ENCODE results near the gene CEP164. TPM values are rescaled to one million over a fixed set of nuclear protein-coding genes. Genes with fewer than 3 reads are reported as not detected.
"Not testable (repeated sequence)": the region's sequence is repeated elsewhere in the genome, so short reads cannot be mapped to it uniquely, and the experiment has no call there.

Gene CEP164
- total RNA-seq, 4 donors from 2014 or later, result 10.0 to 20.2 (median 15.4) TPM

- in situ Hi-C loops (cut with MboI; ENCODE audit: low pct_ligation_motif_present in 1 of 4, low pct_unique_long_range_greater_than_20kb in 1 of 4, low sequenced_read_pairs in 3 of 4), result no loop called here
- no peaks in the 10 kb centered on the region for H3K27me3 ChIP-seq
- 100% methylated on average over 8 of the region's 8 CpGs; no CpG with 5 or more reads in 1 of the 2 donors for WGBS, 2 donors (ENCODE audit: low coverage in 1 of 2)
- peaks cover 0 to 4% of the 10 kb centered on the region in 2 donors for H3K9me3 ChIP-seq
- H3K27ac ChIP-seq, result no peak overlapping the region
- intact Hi-C loops (cut with DNase I; ENCODE audit: low total_unique reads), result no loop called here
- no peak overlapping the region for H3K4me3 ChIP-seq
- DNase-seq, result no peak
- TF ChIP-seq POLR2AphosphoS5 (IDR thresholded peaks at IDR 0.05) (no peak), CTCF (IDR thresholded peaks at IDR 0.05) (no peak), EP300 (IDR thresholded peaks at IDR 0.05; ENCODE audit: low read depth) (no peak)
- H3K36me3 ChIP-seq, result peaks cover 0 to 42% (median 18%) of the 10 kb centered on the region in 4 donors
- H3K4me1 ChIP-seq, result no peaks in the 10 kb centered on the region
These were observed 69.3 kb downstream of the CEP164 start for GRCh38 chr11:117396970-117397369.

- in situ Hi-C loops (cut with MboI; ENCODE audit: low pct_ligation_motif_present in 1 of 4, low pct_unique_long_range_greater_than_20kb in 1 of 4, low sequenced_read_pairs in 3 of 4); H3K4me3 ChIP-seq; H3K27me3 ChIP-seq; H3K4me1 ChIP-seq; intact Hi-C loops (cut with DNase I; ENCODE audit: low total_unique reads); H3K9me3 ChIP-seq; DNase-seq; H3K27ac ChIP-seq: not testable (repeated sequence)
- WGBS, 2 donors (ENCODE audit: low coverage in 1 of 2), result 100% methylated on average over 1 of the region's 2 CpGs; no CpG with 5 or more reads in 1 of the 2 donors
- H3K36me3 ChIP-seq, result peaks cover 0 to 27% (median 11%) of the 10 kb centered on the region in 4 donors
These were observed 71.0 kb downstream of the CEP164 start for GRCh38 chr11:117398618-117399017.

- WGBS, 2 donors (ENCODE audit: low coverage in 1 of 2), result 100% methylated on average over 2 of the region's 2 CpGs
- DNase-seq; in situ Hi-C loops (cut with MboI; ENCODE audit: low pct_ligation_motif_present in 1 of 4, low pct_unique_long_range_greater_than_20kb in 1 of 4, low sequenced_read_pairs in 3 of 4); H3K4me1 ChIP-seq; H3K9me3 ChIP-seq; H3K4me3 ChIP-seq; H3K27ac ChIP-seq; H3K27me3 ChIP-seq; intact Hi-C loops (cut with DNase I; ENCODE audit: low total_unique reads): not testable (repeated sequence)
- H3K36me3 ChIP-seq, result peaks cover 0 to 27% (median 12%) of the 10 kb centered on the region in 4 donors
These were observed 71.6 kb downstream of the CEP164 start for GRCh38 chr11:117399100-117399840.

- H3K4me1 ChIP-seq; H3K4me3 ChIP-seq; in situ Hi-C loops (cut with MboI; ENCODE audit: low pct_ligation_motif_present in 1 of 4, low pct_unique_long_range_greater_than_20kb in 1 of 4, low sequenced_read_pairs in 3 of 4); H3K27me3 ChIP-seq; DNase-seq; intact Hi-C loops (cut with DNase I; ENCODE audit: low total_unique reads); H3K9me3 ChIP-seq; H3K27ac ChIP-seq: not testable (repeated sequence)
- peaks cover 0 to 31% (median 4%) of the 10 kb centered on the region in 4 donors for H3K36me3 ChIP-seq
- WGBS, 2 donors (ENCODE audit: low coverage in 1 of 2), result 96 to 100% methylated on average over 2 of the region's 2 CpGs
These were observed 78.2 kb downstream of the CEP164 start for GRCh38 chr11:117405898-117406297.

GRCh38 chr11:117407016-117407415, 79.4 kb downstream of the CEP164 start:
- intact Hi-C loops (cut with DNase I; ENCODE audit: low total_unique reads) (no loop called here), in situ Hi-C loops (cut with MboI; ENCODE audit: low pct_ligation_motif_present in 1 of 4, low pct_unique_long_range_greater_than_20kb in 1 of 4, low sequenced_read_pairs in 3 of 4) (no loop called here)
- peaks cover 0 to 31% (median 4%) of the 10 kb centered on the region in 4 donors for H3K36me3 ChIP-seq
- H3K4me1 ChIP-seq, result no peaks in the 10 kb centered on the region
- peaks cover 3 to 9% of the 10 kb centered on the region in 2 donors for H3K9me3 ChIP-seq
- no peak overlapping the region for H3K4me3 ChIP-seq
- TF ChIP-seq EP300 (IDR thresholded peaks at IDR 0.05; ENCODE audit: low read depth) (no peak), POLR2AphosphoS5 (IDR thresholded peaks at IDR 0.05) (no peak), CTCF (IDR thresholded peaks at IDR 0.05) (no peak), POLR2A (IDR thresholded peaks at IDR 0.05) (no peak)
- no peaks in the 10 kb centered on the region for H3K27me3 ChIP-seq
- 97 to 100% methylated on average over 3 to 6 of the region's 6 CpGs for WGBS, 2 donors (ENCODE audit: low coverage in 1 of 2)
- DNase-seq, result no peak
- no peak overlapping the region for H3K27ac ChIP-seq

All from transverse colon (tissue), 4 donors.